GM23338 (cell line): ENCODE results near the gene HRH2. TPM values are rescaled to one million over a fixed set of nuclear protein-coding genes. Genes with fewer than 3 reads are reported as not detected.

ENCODE experiments used
- ATAC-seq: fragments of 200-7000 bp; cut with Tn5 transposase; 3 replicates; pipeline ENCODE4 v1.9.1; 2020
- DNase-seq: peaks from one replicate; pipeline ENCODE4 v3.0.0-alpha.2; 2015; ENCODE audit warnings: low spot score
- H2AFZ ChIP-seq: fragments of 200-600 bp; sonication (generic); 2 replicates; pipeline ENCODE4 v1.8.0; 2016; ENCODE audit warnings: antibody characterized with exemption, mild to moderate bottlenecking, moderate library complexity
- H3F3A ChIP-seq: fragments of 200-600 bp; sonication (generic); replicated peaks from 2 replicates; pipeline ENCODE4 v1.8.0; 2017; ENCODE audit warnings: antibody characterized with exemption, mixed run types, low read depth
- H3K27ac ChIP-seq: fragments of 200-600 bp; sonication (generic); 2 replicates; pipeline ENCODE4 v1.6.1; 2016; ENCODE audit warnings: low read depth
- H3K27me3 ChIP-seq: fragments of 200-600 bp; sonication (generic); 2 replicates; pipeline ENCODE4 v1.8.0; 2016; ENCODE audit warnings: mild to moderate bottlenecking, mixed run types, moderate library complexity; ENCODE audit not compliant: insufficient read depth
- H3K36me3 ChIP-seq: fragments of 200-600 bp; sonication (generic); 2 replicates; pipeline ENCODE4 v1.8.0; 2016; ENCODE audit warnings: mild to moderate bottlenecking; ENCODE audit not compliant: insufficient read depth
- H3K4me1 ChIP-seq: fragments of 200-600 bp; sonication (generic); 2 replicates; pipeline ENCODE4 v1.8.0; 2016; ENCODE audit warnings: mild to moderate bottlenecking, moderate library complexity; ENCODE audit not compliant: insufficient read depth
- H3K4me2 ChIP-seq: fragments of 200-600 bp; sonication (generic); 2 replicates; pipeline ENCODE4 v1.7.1; 2017; ENCODE audit warnings: mixed run types
- H3K4me3 ChIP-seq: fragments of 200-600 bp; sonication (generic); 2 replicates; pipeline ENCODE4 v1.6.1; 2016; ENCODE audit warnings: mixed run types
- H3K79me2 ChIP-seq: fragments of 200-600 bp; sonication (generic); replicated peaks from 2 replicates; pipeline ENCODE4 v1.8.0; 2017; ENCODE audit warnings: mild to moderate bottlenecking; ENCODE audit not compliant: insufficient read depth
- H3K9me2 ChIP-seq: fragments of 200-600 bp; sonication (generic); 2 replicates; pipeline ENCODE4 v1.8.0; 2017; ENCODE audit not compliant: insufficient read depth
- H4K20me1 ChIP-seq: fragments of 200-600 bp; sonication (generic); replicated peaks from 2 replicates; pipeline ENCODE4 v1.8.0; 2017; ENCODE audit warnings: mild to moderate bottlenecking; ENCODE audit not compliant: insufficient read depth
- H3K27ac Mint-ChIP-seq: 2 replicates; pipeline ENCODE4 v1.8.0; 2020; ENCODE audit warnings: inconsistent platforms, mild to moderate bottlenecking, moderate library complexity, mixed read lengths
- H3K27me3 Mint-ChIP-seq: 3 replicates; pipeline ENCODE4 v1.8.0; 2022; ENCODE audit warnings: low read depth, mild to moderate bottlenecking, moderate library complexity, mixed read lengths, inconsistent platforms; ENCODE audit not compliant: insufficient read depth, poor library complexity
- H3K36me3 Mint-ChIP-seq: 3 replicates; pipeline ENCODE4 v1.8.0; 2021; ENCODE audit warnings: low read depth, mild to moderate bottlenecking, inconsistent platforms, moderate library complexity, mixed read lengths
- H3K4me1 Mint-ChIP-seq: 3 replicates; pipeline ENCODE4 v1.8.0; 2020; ENCODE audit warnings: mild to moderate bottlenecking, inconsistent platforms, mixed read lengths
- H3K4me3 Mint-ChIP-seq: 3 replicates; pipeline ENCODE4 v1.8.0; 2021; ENCODE audit warnings: moderate library complexity, mild to moderate bottlenecking, inconsistent platforms, mixed read lengths
- H3K9me3 Mint-ChIP-seq: 3 replicates; pipeline ENCODE4 v1.8.0; 2020; ENCODE audit warnings: moderate library complexity, mild to moderate bottlenecking, inconsistent platforms, mixed read lengths
- CREB1 ChIP-seq: fragments of 250-450 bp; sonication (Bioruptor Pico); IDR thresholded peaks from 2 replicates; pipeline ENCODE4 v1.5.0; 2020; ENCODE audit warnings: low read depth, mild to moderate bottlenecking, moderate library complexity
- ETS1 ChIP-seq: IDR thresholded peaks from 2 replicates; pipeline ENCODE4 v1.6.1; 2016; ENCODE audit warnings: antibody characterized with exemption
- EZH2 ChIP-seq: fragments of 200-600 bp; sonication (generic); IDR thresholded peaks from one replicate; pipeline ENCODE4 v1.8.0; 2017; ENCODE audit warnings: antibody characterized with exemption, mild to moderate bottlenecking, low read depth; ENCODE audit not compliant: unreplicated experiment
- EZH2phosphoT487 ChIP-seq: fragments of 200-600 bp; sonication (generic); IDR thresholded peaks from one replicate; pipeline ENCODE4 v1.8.1; 2018; ENCODE audit warnings: antibody characterized with exemption; ENCODE audit not compliant: unreplicated experiment
- JUNB ChIP-seq: IDR thresholded peaks from one replicate; pipeline ENCODE4 v1.6.1; 2016; ENCODE audit warnings: antibody characterized with exemption; ENCODE audit not compliant: unreplicated experiment
- NANOG ChIP-seq: IDR thresholded peaks from 2 replicates; pipeline ENCODE4 v1.6.1; 2016; ENCODE audit warnings: antibody characterized with exemption, borderline replicate concordance
- POLR2AphosphoS5 ChIP-seq: IDR thresholded peaks from 2 replicates; pipeline ENCODE4 v1.6.1; 2016; ENCODE audit warnings: antibody characterized with exemption, low read depth
- STAT1 ChIP-seq: IDR thresholded peaks from one replicate; pipeline ENCODE4 v1.6.1; 2016; ENCODE audit warnings: antibody characterized with exemption; ENCODE audit not compliant: unreplicated experiment
- ZNF114 ChIP-seq: fragments of 250-450 bp; sonication (Bioruptor Pico); IDR thresholded peaks from 2 replicates; pipeline ENCODE4 v1.5.0; 2020; ENCODE audit warnings: mild to moderate bottlenecking, moderate library complexity
- ZNF331 ChIP-seq: fragments of 250-450 bp; sonication (Bioruptor Pico); IDR thresholded peaks from 2 replicates; pipeline ENCODE4 v1.5.0; 2020; ENCODE audit warnings: low read depth, mild to moderate bottlenecking, moderate library complexity
- polyA plus RNA-seq: library from polyadenylated mRNA; unstranded; fragments of >200 nt; fragmentation: Nextera tagmentation; extraction: Ambion mirVana; gene quantifications from 2 replicates; pipeline ENCODE4 v1.2.1, GENCODE V29; 2016
- total RNA-seq: library from RNA; depleted of rRNA; stranded (reverse); fragments of >200 nt; shearing (Covaris generic); gene quantifications from 2 replicates; pipeline ENCODE4 v1.2.3, GENCODE V29; 2014
- TF ChIP-seq, protein P1 (sequence below): IDR thresholded peaks from one replicate; pipeline ENCODE4 v1.6.1; 2018; ENCODE audit warnings: antibody characterized with exemption; ENCODE audit not compliant: unreplicated experiment
- TF ChIP-seq, protein P2 (sequence below), 2 experiments: fragments of 200-600 bp in 1 of 2; sonication (generic) in 1 of 2; conservative IDR thresholded peaks; 2 replicates each; pipeline versions ENCODE4 v1.5.1 to v1.6.1; 2016 to 2017; ENCODE audit warnings: antibody characterized with exemption in 2 of 2, low read depth in 2 of 2, mild to moderate bottlenecking in 2 of 2, moderate library complexity in 1 of 2

HRH2 gene
- total and polyA plus RNA-seq, 2 experiments from 2014 or later, result 6.8 to 7.0 TPM

- Mint-ChIP-seq H3K36me3 (peaks cover 3% of the 10 kb centered on the region; the same call in 1 of the 3 replicates), H3K9me3 (peaks cover 4% of the 10 kb centered on the region; the same call in 2 of the 3 replicates), H3K4me3 (no peak overlapping the region), H3K4me1 (peaks cover 27% of the 10 kb centered on the region), H3K27ac (no peak overlapping the region), H3K27me3 (peaks cover 14% of the 10 kb centered on the region)
- Histone ChIP-seq H3K79me2 (no peaks in the 10 kb centered on the region), H3K27me3 (no peaks in the 10 kb centered on the region), H3K4me2 (no peak overlapping the region), H3K4me3 (no peak overlapping the region), H3F3A (0 out of 2 replicates have a peak, but pooled peaks cover 4% of the 10 kb centered on the region), H3K36me3 (no peaks in the 10 kb centered on the region), H3K27ac (no peak overlapping the region), H4K20me1 (no peaks in the 10 kb centered on the region), H2AFZ (no peak overlapping the region), H3K4me1 (peaks cover 8% of the 10 kb centered on the region; the same call in 1 of the 2 replicates), H3K9me2 (no peaks in the 10 kb centered on the region)
- ATAC-seq (no peak), DNase-seq (no peak)
- TF ChIP-seq ZNF114 (CRISPR knock-in tag) (no peak), EZH2 (no peak), EZH2phosphoT487 (no peak)
Measured at GRCh38 chr5:175731172-175731571, 73.3 kb downstream of the HRH2 start.

- Histone ChIP-seq H3F3A (0 out of 2 replicates have a peak, but pooled peaks cover 4% of the 10 kb centered on the region), H3K4me2 (no peak overlapping the region), H3K4me3 (no peak overlapping the region), H3K9me2 (no peaks in the 10 kb centered on the region), H3K27ac (no peak overlapping the region), H2AFZ (no peak overlapping the region), H4K20me1 (no peaks in the 10 kb centered on the region), H3K27me3 (no peaks in the 10 kb centered on the region), H3K79me2 (no peaks in the 10 kb centered on the region), H3K4me1 (peaks cover 8% of the 10 kb centered on the region; the same call in 1 of the 2 replicates), H3K36me3 (no peaks in the 10 kb centered on the region)
- H3K27me3 Mint-ChIP-seq, result peaks cover 14% of the 10 kb centered on the region
- H3K36me3 Mint-ChIP-seq, result peaks cover 3% of the 10 kb centered on the region; the same call in 1 of the 3 replicates
- no peak overlapping the region for H3K4me3 Mint-ChIP-seq
- no peak for DNase-seq
- no peak overlapping the region for H3K27ac Mint-ChIP-seq
- H3K9me3 Mint-ChIP-seq, result peaks cover 4% of the 10 kb centered on the region; the same call in 2 of the 3 replicates
- ATAC-seq, result no peak
- peaks cover 27% of the 10 kb centered on the region for H3K4me1 Mint-ChIP-seq
- TF ChIP-seq ETS1, result no peak
- no peak for TF ChIP-seq EZH2phosphoT487
- TF ChIP-seq NANOG, result no peak
- TF ChIP-seq, protein P1, sequence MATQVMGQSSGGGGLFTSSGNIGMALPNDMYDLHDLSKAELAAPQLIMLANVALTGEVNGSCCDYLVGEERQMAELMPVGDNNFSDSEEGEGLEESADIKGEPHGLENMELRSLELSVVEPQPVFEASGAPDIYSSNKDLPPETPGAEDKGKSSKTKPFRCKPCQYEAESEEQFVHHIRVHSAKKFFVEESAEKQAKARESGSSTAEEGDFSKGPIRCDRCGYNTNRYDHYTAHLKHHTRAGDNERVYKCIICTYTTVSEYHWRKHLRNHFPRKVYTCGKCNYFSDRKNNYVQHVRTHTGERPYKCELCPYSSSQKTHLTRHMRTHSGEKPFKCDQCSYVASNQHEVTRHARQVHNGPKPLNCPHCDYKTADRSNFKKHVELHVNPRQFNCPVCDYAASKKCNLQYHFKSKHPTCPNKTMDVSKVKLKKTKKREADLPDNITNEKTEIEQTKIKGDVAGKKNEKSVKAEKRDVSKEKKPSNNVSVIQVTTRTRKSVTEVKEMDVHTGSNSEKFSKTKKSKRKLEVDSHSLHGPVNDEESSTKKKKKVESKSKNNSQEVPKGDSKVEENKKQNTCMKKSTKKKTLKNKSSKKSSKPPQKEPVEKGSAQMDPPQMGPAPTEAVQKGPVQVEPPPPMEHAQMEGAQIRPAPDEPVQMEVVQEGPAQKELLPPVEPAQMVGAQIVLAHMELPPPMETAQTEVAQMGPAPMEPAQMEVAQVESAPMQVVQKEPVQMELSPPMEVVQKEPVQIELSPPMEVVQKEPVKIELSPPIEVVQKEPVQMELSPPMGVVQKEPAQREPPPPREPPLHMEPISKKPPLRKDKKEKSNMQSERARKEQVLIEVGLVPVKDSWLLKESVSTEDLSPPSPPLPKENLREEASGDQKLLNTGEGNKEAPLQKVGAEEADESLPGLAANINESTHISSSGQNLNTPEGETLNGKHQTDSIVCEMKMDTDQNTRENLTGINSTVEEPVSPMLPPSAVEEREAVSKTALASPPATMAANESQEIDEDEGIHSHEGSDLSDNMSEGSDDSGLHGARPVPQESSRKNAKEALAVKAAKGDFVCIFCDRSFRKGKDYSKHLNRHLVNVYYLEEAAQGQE, result no peak
- no peak for TF ChIP-seq CREB1 (CRISPR knock-in tag)
- TF ChIP-seq JUNB, result no peak
- TF ChIP-seq ZNF114 (CRISPR knock-in tag), result no peak
- no peak for TF ChIP-seq STAT1
- TF ChIP-seq ZNF331 (CRISPR knock-in tag), result no peak
- no peak for TF ChIP-seq POLR2AphosphoS5
- TF ChIP-seq, protein P2, sequence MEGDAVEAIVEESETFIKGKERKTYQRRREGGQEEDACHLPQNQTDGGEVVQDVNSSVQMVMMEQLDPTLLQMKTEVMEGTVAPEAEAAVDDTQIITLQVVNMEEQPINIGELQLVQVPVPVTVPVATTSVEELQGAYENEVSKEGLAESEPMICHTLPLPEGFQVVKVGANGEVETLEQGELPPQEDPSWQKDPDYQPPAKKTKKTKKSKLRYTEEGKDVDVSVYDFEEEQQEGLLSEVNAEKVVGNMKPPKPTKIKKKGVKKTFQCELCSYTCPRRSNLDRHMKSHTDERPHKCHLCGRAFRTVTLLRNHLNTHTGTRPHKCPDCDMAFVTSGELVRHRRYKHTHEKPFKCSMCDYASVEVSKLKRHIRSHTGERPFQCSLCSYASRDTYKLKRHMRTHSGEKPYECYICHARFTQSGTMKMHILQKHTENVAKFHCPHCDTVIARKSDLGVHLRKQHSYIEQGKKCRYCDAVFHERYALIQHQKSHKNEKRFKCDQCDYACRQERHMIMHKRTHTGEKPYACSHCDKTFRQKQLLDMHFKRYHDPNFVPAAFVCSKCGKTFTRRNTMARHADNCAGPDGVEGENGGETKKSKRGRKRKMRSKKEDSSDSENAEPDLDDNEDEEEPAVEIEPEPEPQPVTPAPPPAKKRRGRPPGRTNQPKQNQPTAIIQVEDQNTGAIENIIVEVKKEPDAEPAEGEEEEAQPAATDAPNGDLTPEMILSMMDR (conservative IDR thresholded peaks at IDR 0.05; ENCODE audit: low read depth in 2 of 2), result no peak
Measured at GRCh38 chr5:175731756-175732465, 74.0 kb downstream of the HRH2 start.
